ENCODE measurements around the gene CARD11. TPM values are rescaled to one million over a fixed set of nuclear protein-coding genes. Genes with fewer than 3 reads are reported as not detected.

Gene CARD11
- polyA plus RNA-seq, 1 donor from 2014 or later = not detected

- no peaks in the 10 kb centered on the region for H3K27me3 ChIP-seq (ENCODE audit: insufficient read depth, low read depth, low read length)
- no peaks in the 10 kb centered on the region for H3F3A ChIP-seq (ENCODE audit: insufficient read depth, low read length, poor library complexity, severe bottlenecking)
- no peaks in the 10 kb centered on the region for H4K20me1 ChIP-seq (ENCODE audit: insufficient read depth)
- no peak overlapping the region for H2AFZ ChIP-seq (ENCODE audit: low read depth, low read length)
- H3K9me3 ChIP-seq (ENCODE audit: low read length) = no peaks in the 10 kb centered on the region
- no peaks in the 10 kb centered on the region for H3K9me2 ChIP-seq (ENCODE audit: insufficient read depth, low read length)
- H3K36me3 ChIP-seq (ENCODE audit: insufficient read depth, low read length) = no peaks in the 10 kb centered on the region
- H3K27ac ChIP-seq (ENCODE audit: low read length) = no peak overlapping the region
- no peak overlapping the region for H3K4me3 ChIP-seq (ENCODE audit: low read length)
- H3K9ac ChIP-seq (ENCODE audit: low read length) = no peak overlapping the region
- no peak overlapping the region for H3K4me2 ChIP-seq (ENCODE audit: low read length)
- no peaks in the 10 kb centered on the region for H3K79me2 ChIP-seq (replicated peaks; ENCODE audit: insufficient read depth, low read length)
- no peak for TF ChIP-seq CTCF (IDR thresholded peaks at IDR 0.05; ENCODE audit: poor library complexity, severe bottlenecking)
- TF ChIP-seq RAD21 (conservative IDR thresholded peaks at IDR 0.05) = no peak
- no peak for TF ChIP-seq MXI1 (conservative IDR thresholded peaks at IDR 0.05; ENCODE audit: poor library complexity, severe bottlenecking)
- TF ChIP-seq TAF1 (IDR thresholded peaks at IDR 0.05; ENCODE audit: low read depth) = no peak
- TF ChIP-seq SMC3 (conservative IDR thresholded peaks at IDR 0.05; ENCODE audit: poor library complexity) = no peak
- no peak for TF ChIP-seq EP300 (conservative IDR thresholded peaks at IDR 0.05; ENCODE audit: poor library complexity, severe bottlenecking)
- TF ChIP-seq POLR2AphosphoS5 (IDR thresholded peaks at IDR 0.05) = no peak
- no peak for TF ChIP-seq REST (IDR thresholded peaks at IDR 0.05; ENCODE audit: borderline replicate concordance)
- TF ChIP-seq EZH2 (IDR thresholded peaks at IDR 0.05; ENCODE audit: borderline replicate concordance, insufficient read depth, low read length, poor library complexity, severe bottlenecking) = no peak
These were observed 119.6 kb downstream of the CARD11 start for GRCh38 chr7:2923886-2924574.

GRCh38 chr7:2923291-2923781, 120.3 kb downstream of the CARD11 start:
- Histone ChIP-seq H3K27ac (ENCODE audit: low read length) (no peak overlapping the region), H4K20me1 (ENCODE audit: insufficient read depth) (no peaks in the 10 kb centered on the region), H3K9me3 (ENCODE audit: low read length) (no peaks in the 10 kb centered on the region), H3K27me3 (ENCODE audit: insufficient read depth, low read depth, low read length) (no peaks in the 10 kb centered on the region), H3F3A (ENCODE audit: insufficient read depth, low read length, poor library complexity, severe bottlenecking) (no peaks in the 10 kb centered on the region), H3K36me3 (ENCODE audit: insufficient read depth, low read length) (no peaks in the 10 kb centered on the region), H3K9ac (ENCODE audit: low read length) (no peak overlapping the region), H3K4me2 (ENCODE audit: low read length) (no peak overlapping the region), H2AFZ (ENCODE audit: low read depth, low read length) (no peak overlapping the region), H3K79me2 (replicated peaks; ENCODE audit: insufficient read depth, low read length) (no peaks in the 10 kb centered on the region), H3K4me3 (ENCODE audit: low read length) (no peak overlapping the region), H3K9me2 (ENCODE audit: insufficient read depth, low read length) (no peaks in the 10 kb centered on the region)
- TF ChIP-seq CTCF (IDR thresholded peaks at IDR 0.05; ENCODE audit: poor library complexity, severe bottlenecking) (no peak), MXI1 (conservative IDR thresholded peaks at IDR 0.05; ENCODE audit: poor library complexity, severe bottlenecking) (no peak), POLR2AphosphoS5 (IDR thresholded peaks at IDR 0.05) (no peak), TAF1 (IDR thresholded peaks at IDR 0.05; ENCODE audit: low read depth) (no peak), EZH2 (IDR thresholded peaks at IDR 0.05; ENCODE audit: borderline replicate concordance, insufficient read depth, low read length, poor library complexity, severe bottlenecking) (no peak), RAD21 (conservative IDR thresholded peaks at IDR 0.05) (no peak), EP300 (conservative IDR thresholded peaks at IDR 0.05; ENCODE audit: poor library complexity, severe bottlenecking) (no peak), REST (IDR thresholded peaks at IDR 0.05; ENCODE audit: borderline replicate concordance) (no peak), SMC3 (conservative IDR thresholded peaks at IDR 0.05; ENCODE audit: poor library complexity) (no peak)
